Stomach (tissue), 9 donors: ENCODE data around the gene ZNF385C. TPM values are rescaled to one million over a fixed set of nuclear protein-coding genes. Genes with fewer than 3 reads are reported as not detected.

Experiments used
- DNase-seq, 2 donors: peaks; one replicate each; pipeline versions ENCODE4 v3.0.0 to v3.0.0-alpha.2; 2013 to 2019
- H3K27ac ChIP-seq, 5 donors: fragments of 200-600 bp in 4 of 5; sonication (generic) in 4 of 5; one replicate each; pipeline ENCODE4 v1.5.1; 2013 to 2019; ENCODE audit warnings: mild to moderate bottlenecking in 1 of 5, moderate library complexity in 1 of 5
- H3K27me3 ChIP-seq, 3 donors: fragments of 200-600 bp; sonication (generic); one replicate each; pipeline ENCODE4 v1.5.1; 2017 to 2019; ENCODE audit warnings: mixed run types in 1 of 3
- H3K36me3 ChIP-seq, 4 donors: fragments of 200-600 bp; sonication (generic); 1 replicate in 3 of 4; 2 replicates in 1 of 4; pipeline ENCODE4 v1.5.1; 2016 to 2019
- H3K4me1 ChIP-seq, 4 donors: fragments of 200-600 bp; sonication (generic); one replicate each; pipeline ENCODE4 v1.5.1; 2016 to 2019
- H3K4me3 ChIP-seq, 4 donors: fragments of 200-600 bp; sonication (generic) in 3 of 4; one replicate each; pipeline ENCODE4 v1.5.1; 2016 to 2019; ENCODE audit warnings: mild to moderate bottlenecking in 1 of 4
- H3K9me3 ChIP-seq, 4 donors: fragments of 200-600 bp; sonication (generic); one replicate each; pipeline ENCODE4 v1.5.1; 2016 to 2019
- CTCF ChIP-seq, 7 experiments: fragments of 450-650 bp in 4 of 7; fragments of 200-600 bp in 3 of 7; sonication (generic) in 3 of 7; IDR thresholded peaks; one replicate each; pipeline ENCODE4 v1.5.1; 2016 to 2019; ENCODE audit warnings: antibody characterized with exemption in 7 of 7, control low read depth in 2 of 7, mild to moderate bottlenecking in 1 of 7
- EP300 ChIP-seq: sonication (generic); formaldehyde crosslinking; IDR thresholded peaks from one replicate; pipeline ENCODE4 v1.6.1; 2017; ENCODE audit warnings: antibody characterized with exemption
- POLR2A ChIP-seq, 4 donors: fragments of 450-650 bp; IDR thresholded peaks; one replicate each; pipeline ENCODE4 v1.6.1; 2016; ENCODE audit warnings: antibody characterized with exemption in 4 of 4, control low read depth in 2 of 4, mild to moderate bottlenecking in 1 of 4, moderate library complexity in 1 of 4
- POLR2AphosphoS5 ChIP-seq, 3 donors: sonication (generic); formaldehyde crosslinking; IDR thresholded peaks; one replicate each; pipeline ENCODE4 v1.6.1; 2016; ENCODE audit warnings: antibody characterized with exemption in 3 of 3
- WGBS, 5 donors: extraction: QIAGEN DNeasy Blood & Tissue Kit in 3 of 5; methylation state at CpG; one replicate each; pipeline versions ENCODE4 v1.1.5 to v1.1.7; 2013 to 2018; 5-methylcytosine and 5-hydroxymethylcytosine counted together
- intact Hi-C: fragments of 100-400 bp; cut with DNase I; formaldehyde crosslinking; loops from one replicate; pipeline ENCODE4 v1.15.1; 2023; ENCODE audit warnings: low total_unique reads
- polyA plus RNA-seq, 3 donors: library from polyadenylated mRNA; stranded (reverse); fragments of 200-250 nt; gene quantifications; one replicate each; pipeline ENCODE4 v1.2.3, GENCODE V29; 2013
- total RNA-seq, 5 donors: library from RNA; depleted of rRNA; stranded (reverse); fragments of >200 nt; gene quantifications; one replicate each; pipeline versions ENCODE4 v1.1.0 to v1.2.3, GENCODE V29; 2014 to 2016
- donor health status: healthy with polysubstance abuse.
- donor health status: Bipolar disorder and iron deficiency.
- donor health status: healthy.

ZNF385C gene
- total and polyA plus RNA-seq, 8 donors: 0.31 to 1.4 (median 0.70) TPM; not detected in 4

GRCh38 chr17:42052346-42052877, 45.9 kb downstream of the ZNF385C start:
- peaks cover 0 to 41% (median 17%) of the 10 kb centered on the region in 3 donors for H3K27me3 ChIP-seq
- H3K27ac ChIP-seq: no peak overlapping the region
- H3K36me3 ChIP-seq: no peaks in the 10 kb centered on the region
- no peak for DNase-seq
- no peak overlapping the region for H3K4me3 ChIP-seq
- intact Hi-C loops: no loop called here
- H3K4me1 ChIP-seq: peaks cover 10 to 13% (median 12%) of the 10 kb centered on the region in 4 donors
- WGBS, 5 donors: 55 to 64% (median 60%) methylated on average over 6 of the region's 6 CpGs
- TF ChIP-seq EP300: no peak
- no peak for TF ChIP-seq POLR2A (IDR thresholded peaks at IDR 0.05)
- TF ChIP-seq CTCF (IDR thresholded peaks at IDR 0.05): no peak
- no peak for TF ChIP-seq POLR2AphosphoS5 (IDR thresholded peaks at IDR 0.05)
- no peaks in the 10 kb centered on the region for H3K9me3 ChIP-seq

- H3K36me3 ChIP-seq: no peaks in the 10 kb centered on the region
- H3K27ac ChIP-seq: no peak overlapping the region
- TF ChIP-seq EP300 (no peak), CTCF (IDR thresholded peaks at IDR 0.05) (no peak), POLR2AphosphoS5 (IDR thresholded peaks at IDR 0.05) (no peak), POLR2A (IDR thresholded peaks at IDR 0.05) (no peak)
- H3K4me3 ChIP-seq: no peak overlapping the region
- intact Hi-C loops: no loop called here
- 87 to 98% (median 91%) methylated on average over 7 of the region's 7 CpGs for WGBS, 5 donors
- no peak for DNase-seq
- peaks cover 0 to 41% (median 17%) of the 10 kb centered on the region in 3 donors for H3K27me3 ChIP-seq
- peaks cover 10 to 13% (median 12%) of the 10 kb centered on the region in 4 donors for H3K4me1 ChIP-seq
- no peaks in the 10 kb centered on the region for H3K9me3 ChIP-seq
These were observed 46.6 kb downstream of the ZNF385C start for GRCh38 chr17:42051645-42052044.

- DNase-seq: no peak
- Histone ChIP-seq H3K27ac (no peak overlapping the region), H3K4me3 (peak overlapping the region; percentile 62 to 82 (median 70)), H3K36me3 (no peaks in the 10 kb centered on the region), H3K27me3 (peaks cover 0 to 38% (median 17%) of the 10 kb centered on the region in 3 donors), H3K4me1 (peaks cover 10 to 13% (median 12%) of the 10 kb centered on the region in 4 donors), H3K9me3 (no peaks in the 10 kb centered on the region)
- no peak for TF ChIP-seq POLR2AphosphoS5 (IDR thresholded peaks at IDR 0.05)
- TF ChIP-seq EP300: no peak
- TF ChIP-seq CTCF (IDR thresholded peaks at IDR 0.05): no peak
- no peak for TF ChIP-seq POLR2A (IDR thresholded peaks at IDR 0.05)
- intact Hi-C loops: no loop called here
- WGBS, 5 donors: 48 to 67% (median 53%) methylated on average over 8 of the region's 8 CpGs
These were observed 47.3 kb downstream of the ZNF385C start for GRCh38 chr17:42051013-42051400.

- peak in 1 of 3 donors; percentile 35 for TF ChIP-seq POLR2AphosphoS5 (IDR thresholded peaks at IDR 0.05)
- peak in 1 of 7 experiments; percentile 5 for TF ChIP-seq CTCF (IDR thresholded peaks at IDR 0.05)
- TF ChIP-seq POLR2A (IDR thresholded peaks at IDR 0.05): no peak
- Histone ChIP-seq H3K4me3 (peak within 1 kb of the TSS; percentile 62 to 82 (median 70)), H3K9me3 (no peaks in the 10 kb centered on the region), H3K27ac (peak within 1 kb of the TSS; percentile 29 to 64 (median 50)), H3K4me1 (peaks cover 10 to 13% (median 12%) of the 10 kb centered on the region in 4 donors), H3K36me3 (no peaks in the 10 kb centered on the region), H3K27me3 (peaks cover 0 to 33% (median 17%) of the 10 kb centered on the region in 3 donors)
- 0 to 12% (median 1%) methylated on average over 4 to 65 of the region's 65 CpGs for WGBS, 5 donors
- intact Hi-C loops: no loop called here
- peak; percentile 62 to 90 for DNase-seq
These were observed 47.8 kb downstream of the ZNF385C start, which contains the start of gene C17orf113 for GRCh38 chr17:42050393-42051012. C17orf113 (minus strand) TSS chr17:42050601; CDS start chr17:42043376, 7,225 bp downstream.
